Endothelial cell of umbilical vein (primary cell): ENCODE data around the gene RANBP1. TPM values are rescaled to one million over a fixed set of nuclear protein-coding genes. Genes with fewer than 3 reads are reported as not detected.

Experiments
- BruUV-seq: library from RNA; stranded (reverse); fragments of 400-500 nt; replicated peaks from 2 replicates; lab custom pipeline; 2021; lab: Mats Ljungman, UMichigan
- CTCF ChIA-PET: fragments of 300-600, 350-600 bp; sonication (Branson Sonifier 250); formaldehyde crosslinking; loops from one replicate; lab custom pipeline; 2021; ENCODE audit warnings: antibody characterized with exemption, inconsistent platforms; lab: Charles Lee
- POLR2A ChIA-PET: fragments of 300-600, 350-600 bp; sonication (Branson Sonifier 250); formaldehyde crosslinking; loops from one replicate; lab custom pipeline; 2021; ENCODE audit warnings: antibody characterized with exemption, inconsistent platforms; lab: Charles Lee
- DNase-seq: peaks from one replicate; pipeline ENCODE4 v3.0.0-alpha.2; 2011; ENCODE audit warnings: low read depth, low spot score
- FAIRE-seq: peaks from 2 replicates; lab custom pipeline; 2011; peaks lifted over from hg19 to GRCh38; lab: Jason Lieb, UNC
- H2AFZ ChIP-seq: 2 replicates; pipeline ENCODE4 v1.6.0; 2012; ENCODE audit warnings: low read depth, low read length, control low read depth, inconsistent platforms
- H3K27ac ChIP-seq: 2 replicates; pipeline ENCODE4 v1.5.1; 2011; ENCODE audit warnings: low read depth, mild to moderate bottlenecking, control low read depth, low read length, moderate library complexity; ENCODE audit not compliant: insufficient read depth
- H3K27me3 ChIP-seq, 2 experiments: 2 replicates each; pipeline versions ENCODE4 v1.6.0 to v1.6.1; 2011; ENCODE audit warnings: low read length in 2 of 2, mixed read lengths in 1 of 2; ENCODE audit not compliant: control insufficient read depth in 2 of 2, insufficient read depth in 2 of 2
- H3K36me3 ChIP-seq, 2 experiments: 2 replicates in 1 of 2; 3 replicates in 1 of 2; pipeline ENCODE4 v1.5.1; 2011; ENCODE audit warnings: low read length in 2 of 2, mild to moderate bottlenecking in 1 of 2, moderate library complexity in 1 of 2; ENCODE audit not compliant: control insufficient read depth in 2 of 2, insufficient read depth in 2 of 2; ENCODE audit errors: extremely low read depth in 1 of 2
- H3K4me1 ChIP-seq: 3 replicates; pipeline ENCODE4 v1.5.1; 2011; ENCODE audit warnings: mild to moderate bottlenecking, low read length; ENCODE audit not compliant: control insufficient read depth, insufficient read depth; ENCODE audit errors: extremely low read depth
- H3K4me2 ChIP-seq: 2 replicates; pipeline ENCODE4 v1.6.1; 2011; ENCODE audit warnings: low read length, control low read depth, mixed read lengths; ENCODE audit not compliant: insufficient read depth
- H3K4me3 ChIP-seq, 3 experiments: fragments of 200-600 bp in 1 of 3; sonication (generic), shearing (Covaris generic) in 1 of 3; replicated peaks in 1 of 3; 2 replicates each; pipeline ENCODE4 v1.5.1; 2011 to 2016; ENCODE audit warnings: control low read depth in 3 of 3, low read length in 3 of 3, mild to moderate bottlenecking in 2 of 3, inconsistent platforms in 1 of 3, low read depth in 1 of 3, moderate library complexity in 1 of 3; ENCODE audit not compliant: insufficient read depth in 1 of 3
- H3K79me2 ChIP-seq: 2 replicates; pipeline ENCODE4 v1.6.0; 2012; ENCODE audit warnings: low read length, inconsistent platforms; ENCODE audit not compliant: control insufficient read depth, insufficient read depth
- H3K9ac ChIP-seq: replicated peaks from 2 replicates; pipeline ENCODE3; 2011; ENCODE audit warnings: low read length, control low read depth; ENCODE audit not compliant: insufficient read depth; ENCODE audit errors: extremely low read depth
- H3K9me1 ChIP-seq: replicated peaks from 3 replicates; pipeline ENCODE4 v1.6.0; 2011; ENCODE audit warnings: mild to moderate bottlenecking, low read length; ENCODE audit not compliant: control insufficient read depth, insufficient read depth; ENCODE audit errors: extremely low read depth
- H3K9me3 ChIP-seq: replicated peaks from 2 replicates; pipeline ENCODE4 v1.5.1; 2012; ENCODE audit warnings: low read length, inconsistent platforms; ENCODE audit not compliant: control insufficient read depth, insufficient read depth
- H4K20me1 ChIP-seq: replicated peaks from 2 replicates; pipeline ENCODE3; 2011; ENCODE audit warnings: mild to moderate bottlenecking, low read length; ENCODE audit not compliant: control insufficient read depth, insufficient read depth; ENCODE audit errors: extremely low read depth
- EZH2 ChIP-seq: IDR thresholded peaks from 2 replicates; pipeline ENCODE4 v1.6.1; 2012; ENCODE audit warnings: borderline replicate concordance, low read depth, mild to moderate bottlenecking, moderate library complexity, low read length, inconsistent platforms; ENCODE audit not compliant: severe bottlenecking
- FOS ChIP-seq: IDR thresholded peaks from 2 replicates; pipeline ENCODE4 v1.6.1; 2011; ENCODE audit warnings: mild to moderate bottlenecking, low read length, moderate library complexity, borderline replicate concordance; ENCODE audit not compliant: insufficient read depth
- GATA2 ChIP-seq: IDR thresholded peaks from 2 replicates; pipeline ENCODE4 v1.7.0; 2011; ENCODE audit warnings: low read depth, mild to moderate bottlenecking, moderate library complexity, mixed read lengths, low read length; ENCODE audit not compliant: insufficient read length, insufficient read depth
- JUN ChIP-seq: IDR thresholded peaks from 2 replicates; pipeline ENCODE4 v1.6.1; 2011; ENCODE audit warnings: borderline replicate concordance, low read depth; ENCODE audit not compliant: insufficient read length, insufficient read depth
- MAX ChIP-seq: IDR thresholded peaks from 2 replicates; pipeline ENCODE4 v1.6.1; 2011; ENCODE audit not compliant: insufficient read depth, insufficient read length
- MYC ChIP-seq: IDR thresholded peaks from one replicate; pipeline ENCODE4 v1.6.1; 2011; ENCODE audit warnings: mild to moderate bottlenecking, low read depth, low read length
- POLR2A ChIP-seq: IDR thresholded peaks from 2 replicates; pipeline ENCODE4 v1.6.1; 2012; ENCODE audit warnings: low read depth, mild to moderate bottlenecking, control low read depth, low read length
- POLR2AphosphoS5 ChIP-seq: IDR thresholded peaks from 2 replicates; pipeline ENCODE4 v1.6.1; 2012; ENCODE audit warnings: low read depth, mild to moderate bottlenecking, control low read depth, low read length, moderate library complexity; ENCODE audit not compliant: insufficient read depth
- dilution Hi-C: fragments of 300-500 bp; cut with MboI; formaldehyde crosslinking; loops from one replicate; pipeline ENCODE4 v1.15.0; 2019; ENCODE audit warnings: low sequenced_read_pairs; ENCODE audit not compliant: extremely low pct_ligation_motif_present
- intact Hi-C: fragments of 100-400 bp; cut with micrococcal nuclease; formaldehyde crosslinking; loops from one replicate; pipeline ENCODE4 v1.10.0; 2022
- polyA plus RNA-seq, 4 experiments: library from polyadenylated mRNA; depleted of rRNA in 3 of 4; stranded (reverse) in 3 of 4; unstranded in 1 of 4; fragments of >200 nt; gene quantifications; 2 replicates each; pipeline versions ENCODE4 v1.2.1 to v1.2.3, GENCODE V29; 2011 to 2012; ENCODE audit warnings: missing spikeins in 1 of 4
- total RNA-seq: library from RNA; stranded (reverse); gene quantifications from 2 replicates; pipeline ENCODE4 v1.2.3, GENCODE V29; 2021
- TF ChIP-seq, protein P1 (sequence below), 2 donors: IDR thresholded peaks; 1 replicate in 1 of 2; 2 replicates in 1 of 2; pipeline ENCODE4 v1.5.1; 2011; ENCODE audit warnings: low read length in 2 of 2, mild to moderate bottlenecking in 2 of 2, moderate library complexity in 2 of 2, control low read depth in 1 of 2, inconsistent platforms in 1 of 2, low read depth in 1 of 2; ENCODE audit not compliant: insufficient read depth in 1 of 2; ENCODE audit errors: extremely low read depth in 1 of 2

Gene RANBP1
- total and polyA plus RNA-seq, 2 donors (not counting 3 experiments of a cell fraction or from before 2014, with no cell fraction given), result 228 to 247 TPM

GRCh38 chr22:20107951-20108756, 7.8 kb upstream of the RANBP1 start:
- H3K4me2 ChIP-seq, result no peak overlapping the region
- no peaks in the 10 kb centered on the region for H3K9me3 ChIP-seq
- POLR2A ChIA-PET, result no interaction called here
- H4K20me1 ChIP-seq, result no peaks in the 10 kb centered on the region
- CTCF ChIA-PET, result interaction anchor here (0.9 to 1.5 kb wide), 2 partner anchors 21 to 384 kb away, joined by 3 read pairs; partner anchors contain the start of gene GP1BB
- FAIRE-seq (no peak), DNase-seq (no peak)
- H2AFZ ChIP-seq, result no peak overlapping the region
- H3K27ac ChIP-seq, result no peak overlapping the region
- H3K36me3 ChIP-seq, result peaks cover 19 to 72% of the 10 kb centered on the region in 2 experiments
- no peaks in the 10 kb centered on the region for H3K4me1 ChIP-seq
- H3K79me2 ChIP-seq, result peaks cover 14% of the 10 kb centered on the region
- H3K9ac ChIP-seq, result no peak overlapping the region
- no peaks in the 10 kb centered on the region for H3K27me3 ChIP-seq
- no peak for TF ChIP-seq FOS
- no peak for TF ChIP-seq POLR2AphosphoS5
- TF ChIP-seq POLR2A, result no peak
- no peak for TF ChIP-seq EZH2
- no peak for TF ChIP-seq JUN
- TF ChIP-seq MAX, result no peak
- no peak for TF ChIP-seq GATA2
- no peak for TF ChIP-seq MYC
- TF ChIP-seq, protein P1, sequence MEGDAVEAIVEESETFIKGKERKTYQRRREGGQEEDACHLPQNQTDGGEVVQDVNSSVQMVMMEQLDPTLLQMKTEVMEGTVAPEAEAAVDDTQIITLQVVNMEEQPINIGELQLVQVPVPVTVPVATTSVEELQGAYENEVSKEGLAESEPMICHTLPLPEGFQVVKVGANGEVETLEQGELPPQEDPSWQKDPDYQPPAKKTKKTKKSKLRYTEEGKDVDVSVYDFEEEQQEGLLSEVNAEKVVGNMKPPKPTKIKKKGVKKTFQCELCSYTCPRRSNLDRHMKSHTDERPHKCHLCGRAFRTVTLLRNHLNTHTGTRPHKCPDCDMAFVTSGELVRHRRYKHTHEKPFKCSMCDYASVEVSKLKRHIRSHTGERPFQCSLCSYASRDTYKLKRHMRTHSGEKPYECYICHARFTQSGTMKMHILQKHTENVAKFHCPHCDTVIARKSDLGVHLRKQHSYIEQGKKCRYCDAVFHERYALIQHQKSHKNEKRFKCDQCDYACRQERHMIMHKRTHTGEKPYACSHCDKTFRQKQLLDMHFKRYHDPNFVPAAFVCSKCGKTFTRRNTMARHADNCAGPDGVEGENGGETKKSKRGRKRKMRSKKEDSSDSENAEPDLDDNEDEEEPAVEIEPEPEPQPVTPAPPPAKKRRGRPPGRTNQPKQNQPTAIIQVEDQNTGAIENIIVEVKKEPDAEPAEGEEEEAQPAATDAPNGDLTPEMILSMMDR (IDR thresholded peaks at IDR 0.05; ENCODE audit: extremely low read depth in 1 of 2, insufficient read depth in 1 of 2, low read depth in 1 of 2, low read length in 2 of 2), result no peak
- dilution Hi-C loops, result no loop called here
- intact Hi-C loops, result no loop called here
- no TSS peak for BruUV-seq
- no peak overlapping the region for H3K4me3 ChIP-seq
- no peaks in the 10 kb centered on the region for H3K9me1 ChIP-seq
